OCI-LY1 (cell line): ENCODE data around the gene ROR2.

Experiments
- CTCF ChIP-seq: fragments of 200-600 bp; sonication (generic), shearing (Covaris generic); IDR thresholded peaks from 2 replicates; pipeline ENCODE4 v1.5.1; 2017; ENCODE audit warnings: mild to moderate bottlenecking, antibody characterized with exemption, low read length, moderate library complexity, mixed read lengths
- EZH2 ChIP-seq: fragments of 200-600 bp; sonication (generic), shearing (Covaris generic); IDR thresholded peaks from 2 replicates; pipeline ENCODE4 v1.8.0; 2017; ENCODE audit warnings: borderline replicate concordance, mixed run types, mild to moderate bottlenecking, antibody characterized with exemption, low read length, moderate library complexity, mixed read lengths

GRCh38 chr9:91756510-91756780, 193.6 kb downstream of the ROR2 start:
- no peak for TF ChIP-seq CTCF
- no peak for TF ChIP-seq EZH2
